ENCODE data around the gene SMAD3. TPM values are rescaled to one million over a fixed set of nuclear protein-coding genes. Genes with fewer than 3 reads are reported as not detected.

Gene SMAD3
- total RNA-seq, 2 donors from 2014 or later: 57.0 to 94.9 TPM

GRCh38 chr15:67241132-67241855, 175.9 kb downstream of the SMAD3 start:
- H3K27ac Mint-ChIP-seq: peak overlapping the region; percentile 89
- H3K9me3 Mint-ChIP-seq: no peaks in the 10 kb centered on the region
- peaks cover 38% of the 10 kb centered on the region for H3K4me1 Mint-ChIP-seq
- H3K4me3 Mint-ChIP-seq: peak overlapping the region; percentile 71
- H3K27me3 Mint-ChIP-seq: no peaks in the 10 kb centered on the region
- ATAC-seq (replicated peaks): peak; percentile 88
- H3K36me3 Mint-ChIP-seq (ENCODE audit: low read depth): peaks cover 19% of the 10 kb centered on the region

- H3K4me1 Mint-ChIP-seq: peaks cover 44% of the 10 kb centered on the region
- H3K27me3 Mint-ChIP-seq: no peaks in the 10 kb centered on the region
- ATAC-seq (replicated peaks): no peak
- H3K27ac Mint-ChIP-seq: no peak overlapping the region
- peaks cover 31% of the 10 kb centered on the region for H3K36me3 Mint-ChIP-seq (ENCODE audit: low read depth)
- H3K4me3 Mint-ChIP-seq: peak overlapping the region; percentile 36
- no peaks in the 10 kb centered on the region for H3K9me3 Mint-ChIP-seq
Observed at GRCh38 chr15:67242708-67243111, 177.3 kb downstream of the SMAD3 start.

Other genes starting within 250 kb of the SMAD3 start
- gene AAGAB, start 189.1 kb downstream of the SMAD3 start, total RNA-seq: 10 to 100 TPM; 32.8 to 52.0 TPM
- gene IQCH, start 189.2 kb downstream of the SMAD3 start, total RNA-seq: under 1 TPM; 0.77 to 0.89 TPM